Testis (tissue), 3 donors: Measurements from ENCODE around the gene TTC7B. TPM values are rescaled to one million over a fixed set of nuclear protein-coding genes. Genes with fewer than 3 reads are reported as not detected.

Experiments
- DNase-seq: peaks from one replicate; pipeline ENCODE4 v3.0.0-alpha.2; 2019
- H3K27ac ChIP-seq, 2 donors: fragments of 200-600 bp; sonication (generic); one replicate each; pipeline ENCODE4 v1.5.1; 2019
- H3K27me3 ChIP-seq: fragments of 200-600 bp; sonication (generic); one replicate; pipeline ENCODE4 v1.5.1; 2019
- H3K36me3 ChIP-seq: fragments of 200-600 bp; sonication (generic); one replicate; pipeline ENCODE4 v1.5.1; 2017; ENCODE audit warnings: low read depth; ENCODE audit errors: missing control alignments
- H3K4me1 ChIP-seq: fragments of 200-600 bp; sonication (generic); one replicate; pipeline ENCODE4 v1.5.1; 2019
- H3K4me3 ChIP-seq, 2 donors: fragments of 200-600 bp; sonication (generic); one replicate each; pipeline ENCODE4 v1.5.1; 2017 to 2019
- H3K9me3 ChIP-seq: fragments of 200-600 bp; sonication (generic); one replicate; pipeline ENCODE4 v1.5.1; 2017
- CTCF ChIP-seq, 3 experiments: fragments of 450-650 bp in 2 of 3; fragments of 200-600 bp in 1 of 3; sonication (generic) in 1 of 3; IDR thresholded peaks; one replicate each; pipeline ENCODE4 v1.5.1; 2016 to 2019; ENCODE audit warnings: antibody characterized with exemption in 3 of 3, mild to moderate bottlenecking in 2 of 3, moderate library complexity in 1 of 3
- POLR2A ChIP-seq: fragments of 450-650 bp; IDR thresholded peaks from one replicate; pipeline ENCODE4 v1.6.1; 2017; ENCODE audit warnings: antibody characterized with exemption, mild to moderate bottlenecking, moderate library complexity
- WGBS, 2 donors: methylation state at CpG; one replicate each; pipeline ENCODE4 v1.1.5; 2018; 5-methylcytosine and 5-hydroxymethylcytosine counted together
- intact Hi-C: fragments of 100-400 bp; cut with DNase I; formaldehyde crosslinking; loops from one replicate; pipeline ENCODE4 v1.15.1; 2023; ENCODE audit warnings: low total_unique reads
- polyA plus RNA-seq: library from polyadenylated mRNA; stranded (reverse); fragments of 350-450 nt; fragmentation: Illumina TruSeq; extraction: RNeasy Lipid Tissue Mini Kit (QIAGEN cat#74804); gene quantifications from one replicate; pipeline ENCODE4 v1.2.3, GENCODE V29; 2014; ENCODE audit warnings: low read depth, low replicate concordance; ENCODE audit not compliant: insufficient read depth
- total RNA-seq, 2 donors: library from RNA; depleted of rRNA; stranded (reverse); fragments of >200 nt; gene quantifications; one replicate each; pipeline ENCODE4 v1.2.3, GENCODE V29; 2016

Gene TTC7B
- total and polyA plus RNA-seq, 3 donors from 2014 or later = 11.3 to 17.0 (median 12.1) TPM

- peaks cover 10% of the 10 kb centered on the region for H3K4me1 ChIP-seq
- WGBS, 2 donors = 77 to 83% methylated on average over 2 of the region's 2 CpGs
- intact Hi-C loops = no loop called here
Observed at GRCh38 chr14:90659156-90659555, 157.1 kb downstream of the TTC7B start.

GRCh38 chr14:90658541-90658967 lies 157.7 kb downstream of the TTC7B start:
- TF ChIP-seq POLR2A (no peak), CTCF (IDR thresholded peaks at IDR 0.05) (no peak)
- no peak for DNase-seq
- Histone ChIP-seq H3K27ac (no peak overlapping the region), H3K4me1 (peaks cover 10% of the 10 kb centered on the region), H3K27me3 (no peaks in the 10 kb centered on the region), H3K36me3 (no peaks in the 10 kb centered on the region), H3K9me3 (no peaks in the 10 kb centered on the region), H3K4me3 (no peak overlapping the region)
- intact Hi-C loops = no loop called here
- 89 to 90% methylated on average over 8 of the region's 8 CpGs for WGBS, 2 donors

More at GRCh38 chr14:90659156-90659555, 157.1 kb downstream of the TTC7B start:
- H3K27ac ChIP-seq = no peak overlapping the region
- H3K4me3 ChIP-seq = no peak overlapping the region
- TF ChIP-seq CTCF (IDR thresholded peaks at IDR 0.05) (no peak), POLR2A (no peak)
- DNase-seq = no peak
- H3K27me3 ChIP-seq = no peaks in the 10 kb centered on the region
- H3K36me3 ChIP-seq = no peaks in the 10 kb centered on the region
- H3K9me3 ChIP-seq = no peaks in the 10 kb centered on the region

- TF ChIP-seq POLR2A (no peak), CTCF (IDR thresholded peaks at IDR 0.05) (no peak)
- WGBS, 2 donors = 90 to 93% methylated on average over 12 of the region's 12 CpGs
- no peak overlapping the region for H3K27ac ChIP-seq
Observed at GRCh38 chr14:90656973-90657372, 159.3 kb downstream of the TTC7B start.

GRCh38 chr14:90655829-90656228 lies 160.4 kb downstream of the TTC7B start:
- Histone ChIP-seq H3K27ac (no peak overlapping the region), H3K4me3 (no peak overlapping the region), H3K36me3 (no peaks in the 10 kb centered on the region), H3K9me3 (no peaks in the 10 kb centered on the region), H3K27me3 (no peaks in the 10 kb centered on the region), H3K4me1 (peaks cover 10% of the 10 kb centered on the region)
- intact Hi-C loops = no loop called here
- DNase-seq = no peak
- WGBS, 2 donors = 92 to 99% methylated on average over 4 of the region's 4 CpGs
- TF ChIP-seq CTCF (IDR thresholded peaks at IDR 0.05) (no peak), POLR2A (no peak)

More at GRCh38 chr14:90656973-90657372, 159.3 kb downstream of the TTC7B start:
- Histone ChIP-seq H3K4me3 (no peak overlapping the region), H3K27me3 (no peaks in the 10 kb centered on the region), H3K4me1 (peaks cover 10% of the 10 kb centered on the region), H3K36me3 (no peaks in the 10 kb centered on the region), H3K9me3 (no peaks in the 10 kb centered on the region)
- no peak for DNase-seq
- intact Hi-C loops = no loop called here

GRCh38 chr14:90654831-90655276 lies 161.4 kb downstream of the TTC7B start:
- TF ChIP-seq POLR2A (no peak), CTCF (IDR thresholded peaks at IDR 0.05) (no peak)
- Histone ChIP-seq H3K9me3 (no peaks in the 10 kb centered on the region), H3K27ac (no peak overlapping the region), H3K4me3 (no peak overlapping the region), H3K36me3 (no peaks in the 10 kb centered on the region), H3K27me3 (no peaks in the 10 kb centered on the region), H3K4me1 (peaks cover 10% of the 10 kb centered on the region)
- intact Hi-C loops = no loop called here
- 45 to 77% methylated on average over 6 to 8 of the region's 8 CpGs for WGBS, 2 donors
- DNase-seq = peak; percentile 60
